Tibial artery (tissue), 4 donors: ENCODE data around the gene ELAVL4.
"Not testable (repeated sequence)": the region's sequence is repeated elsewhere in the genome, so short reads cannot be mapped to it uniquely, and the experiment has no call there.

Source experiments
- DNase-seq, 2 donors: peaks; one replicate each; pipeline ENCODE4 v3.0.0-alpha.2; 2019
- H3K27ac ChIP-seq, 2 donors: fragments of 200-600 bp; sonication (generic) in 1 of 2; 1 replicate in 1 of 2; 2 replicates in 1 of 2; pipeline ENCODE4 v1.5.1; 2018 to 2019; ENCODE audit warnings: mild to moderate bottlenecking in 1 of 2
- H3K27me3 ChIP-seq, 2 donors: fragments of 200-600 bp; sonication (generic) in 1 of 2; one replicate each; pipeline versions ENCODE4 v1.5.1 to v1.6.0; 2016 to 2019
- H3K36me3 ChIP-seq, 3 donors: fragments of 200-600 bp; sonication (generic) in 2 of 3; one replicate each; pipeline ENCODE4 v1.5.1; 2016 to 2019; ENCODE audit warnings: mild to moderate bottlenecking in 2 of 3
- H3K4me1 ChIP-seq, 4 donors: fragments of 200-600 bp; sonication (generic) in 2 of 4; 1 replicate in 3 of 4; 2 replicates in 1 of 4; pipeline ENCODE4 v1.5.1; 2016 to 2019
- H3K4me3 ChIP-seq, 2 donors: fragments of 200-600 bp; sonication (generic) in 1 of 2; 1 replicate in 1 of 2; 2 replicates in 1 of 2; pipeline ENCODE4 v1.5.1; 2018 to 2019; ENCODE audit warnings: mild to moderate bottlenecking in 2 of 2
- H3K9me3 ChIP-seq, 3 donors: fragments of 200-600 bp; sonication (generic) in 1 of 3; one replicate each; pipeline ENCODE4 v1.5.1; 2016 to 2019
- intact Hi-C: fragments of 100-400 bp; cut with DNase I; formaldehyde crosslinking; loops from one replicate; pipeline ENCODE4 v1.15.0; 2023; ENCODE audit warnings: low total_unique reads
- TF ChIP-seq, protein P1 (sequence below), 2 experiments: fragments of 200-600 bp in 1 of 2; fragments of 450-650 bp in 1 of 2; IDR thresholded peaks; one replicate each; pipeline ENCODE4 v1.5.1; 2017 to 2019; ENCODE audit warnings: antibody characterized with exemption in 2 of 2, mild to moderate bottlenecking in 1 of 2, moderate library complexity in 1 of 2

ELAVL4 gene

DNA sequence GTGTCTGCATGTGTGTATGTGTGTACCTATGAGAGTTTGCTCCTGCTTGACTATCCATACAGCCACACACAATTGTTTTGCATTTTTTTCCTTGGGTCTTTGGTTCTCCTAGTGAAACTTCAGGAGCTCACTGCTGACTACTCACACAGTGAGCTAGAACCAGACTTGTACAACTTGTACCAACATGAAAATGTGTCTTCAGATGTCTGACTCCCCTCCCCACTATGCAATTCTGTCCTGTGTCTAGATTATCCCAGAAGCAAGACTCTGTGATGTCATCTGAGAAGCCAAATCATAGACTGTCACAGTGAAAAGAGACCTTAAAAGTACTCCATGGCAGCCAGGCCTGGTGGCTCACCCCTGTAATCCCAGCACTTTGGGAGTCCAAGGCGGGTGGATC is 49.7 kb downstream of the ELAVL4 start:
- intact Hi-C loops = no loop called here

DNA sequence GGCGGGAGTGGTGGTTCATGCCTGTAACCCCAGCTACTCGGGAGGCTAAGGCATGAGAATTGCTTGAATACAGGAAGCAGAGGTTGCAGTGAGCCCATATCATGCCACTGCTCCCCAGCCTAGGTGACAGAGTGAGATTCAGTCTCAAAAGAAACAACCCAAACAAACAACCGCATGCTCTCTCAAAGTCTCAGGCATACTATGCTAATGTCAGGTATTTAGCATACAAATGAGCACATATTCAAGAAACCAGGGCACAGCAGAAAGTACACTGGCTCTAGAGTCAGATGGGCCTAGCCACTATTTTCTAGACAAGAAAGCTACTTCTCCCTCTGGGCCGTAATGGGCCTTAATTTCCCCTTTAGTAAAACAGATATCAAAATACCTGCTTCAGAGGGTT is 55.0 kb downstream of the ELAVL4 start:
- Histone ChIP-seq H3K4me1 (no peaks in the 10 kb centered on the region), H3K27me3 (no peaks in the 10 kb centered on the region), H3K9me3 (no peaks in the 10 kb centered on the region), H3K4me3 (no peak overlapping the region), H3K27ac (no peak overlapping the region), H3K36me3 (no peaks in the 10 kb centered on the region)
- TF ChIP-seq, protein P1, sequence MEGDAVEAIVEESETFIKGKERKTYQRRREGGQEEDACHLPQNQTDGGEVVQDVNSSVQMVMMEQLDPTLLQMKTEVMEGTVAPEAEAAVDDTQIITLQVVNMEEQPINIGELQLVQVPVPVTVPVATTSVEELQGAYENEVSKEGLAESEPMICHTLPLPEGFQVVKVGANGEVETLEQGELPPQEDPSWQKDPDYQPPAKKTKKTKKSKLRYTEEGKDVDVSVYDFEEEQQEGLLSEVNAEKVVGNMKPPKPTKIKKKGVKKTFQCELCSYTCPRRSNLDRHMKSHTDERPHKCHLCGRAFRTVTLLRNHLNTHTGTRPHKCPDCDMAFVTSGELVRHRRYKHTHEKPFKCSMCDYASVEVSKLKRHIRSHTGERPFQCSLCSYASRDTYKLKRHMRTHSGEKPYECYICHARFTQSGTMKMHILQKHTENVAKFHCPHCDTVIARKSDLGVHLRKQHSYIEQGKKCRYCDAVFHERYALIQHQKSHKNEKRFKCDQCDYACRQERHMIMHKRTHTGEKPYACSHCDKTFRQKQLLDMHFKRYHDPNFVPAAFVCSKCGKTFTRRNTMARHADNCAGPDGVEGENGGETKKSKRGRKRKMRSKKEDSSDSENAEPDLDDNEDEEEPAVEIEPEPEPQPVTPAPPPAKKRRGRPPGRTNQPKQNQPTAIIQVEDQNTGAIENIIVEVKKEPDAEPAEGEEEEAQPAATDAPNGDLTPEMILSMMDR (IDR thresholded peaks at IDR 0.05) = no peak
- no peak for DNase-seq
- intact Hi-C loops = no loop called here

More for the DNA sequence above, 49.7 kb downstream of the ELAVL4 start:
- Histone ChIP-seq H3K4me3 (no peak overlapping the region), H3K36me3 (no peaks in the 10 kb centered on the region), H3K9me3 (no peaks in the 10 kb centered on the region), H3K27ac (no peak overlapping the region), H3K27me3 (no peaks in the 10 kb centered on the region), H3K4me1 (no peaks in the 10 kb centered on the region)
- TF ChIP-seq, protein P1 (IDR thresholded peaks at IDR 0.05) = no peak
- no peak for DNase-seq

DNA sequence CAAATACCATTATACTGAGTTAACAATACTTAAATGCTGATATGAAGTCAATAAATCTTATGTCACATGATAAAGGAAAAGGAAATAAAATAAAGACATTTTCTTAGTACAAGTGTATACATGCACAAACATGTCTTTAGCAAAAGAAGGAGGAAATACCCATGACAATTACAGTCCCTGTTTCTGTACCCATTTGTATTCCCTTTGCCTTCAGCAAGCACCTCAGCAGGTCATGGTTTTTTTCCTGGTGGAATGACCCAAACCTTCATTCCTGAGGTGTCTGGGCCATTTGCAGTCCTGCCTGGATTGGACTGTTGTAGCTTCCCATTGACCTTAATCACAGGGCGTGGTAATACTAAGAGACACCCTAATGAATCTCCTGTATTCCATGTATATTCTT is 57.6 kb downstream of the ELAVL4 start:
- H3K4me1 ChIP-seq, H3K4me3 ChIP-seq, H3K27ac ChIP-seq, H3K27me3 ChIP-seq, H3K36me3 ChIP-seq, intact Hi-C loops, DNase-seq, H3K9me3 ChIP-seq: not testable (repeated sequence)

DNA sequence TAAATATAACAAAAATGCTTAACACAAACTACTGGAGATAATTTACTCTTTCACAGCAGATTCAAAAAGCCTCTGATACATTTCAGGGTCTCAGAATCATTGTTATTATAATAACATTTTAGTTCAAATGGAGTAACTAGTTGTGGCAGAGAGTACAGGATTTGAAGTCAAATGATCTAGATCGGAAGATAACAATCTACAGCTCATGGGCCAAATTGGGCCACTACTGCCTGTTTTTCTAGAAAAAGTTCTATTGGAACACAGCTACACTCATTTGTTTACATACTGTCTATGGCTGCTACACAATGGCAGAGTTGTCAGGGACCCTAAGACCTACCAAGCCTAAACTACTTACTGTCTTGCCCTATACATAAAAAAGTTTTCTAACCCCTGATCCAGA is 63.6 kb downstream of the ELAVL4 start:
- Histone ChIP-seq H3K9me3 (no peaks in the 10 kb centered on the region), H3K36me3 (no peaks in the 10 kb centered on the region), H3K27ac (no peak overlapping the region), H3K4me3 (no peak overlapping the region), H3K4me1 (no peaks in the 10 kb centered on the region), H3K27me3 (peaks cover 0 to under 1% of the 10 kb centered on the region in 2 donors)
- DNase-seq = no peak
- intact Hi-C loops = no loop called here
- TF ChIP-seq, protein P1 (IDR thresholded peaks at IDR 0.05) = no peak

DNA sequence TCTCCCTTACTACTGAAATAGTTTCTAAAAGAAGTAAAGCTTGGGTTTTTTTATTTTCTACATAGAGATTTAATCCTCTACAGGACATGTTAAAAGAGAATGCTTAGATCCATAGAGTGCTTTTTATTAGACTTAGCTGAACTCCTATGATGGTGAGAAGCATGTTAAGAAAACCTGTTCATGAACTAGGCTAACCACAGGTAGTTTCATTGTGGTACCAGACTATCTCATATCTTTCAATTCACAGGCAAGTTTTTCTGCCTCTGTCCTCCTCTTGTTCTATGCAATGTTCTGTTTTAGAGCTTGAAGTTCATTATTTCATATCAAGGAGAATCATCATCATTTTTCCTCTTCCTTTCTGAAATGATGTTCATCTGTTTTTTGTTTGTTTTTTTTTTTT is 65.4 kb downstream of the ELAVL4 start:
- no peak for DNase-seq
- Histone ChIP-seq H3K9me3 (no peaks in the 10 kb centered on the region), H3K4me1 (no peaks in the 10 kb centered on the region), H3K27me3 (peaks cover 0 to 4% of the 10 kb centered on the region in 2 donors), H3K36me3 (no peaks in the 10 kb centered on the region), H3K27ac (no peak overlapping the region), H3K4me3 (no peak overlapping the region)
- intact Hi-C loops = no loop called here
- TF ChIP-seq, protein P1 (IDR thresholded peaks at IDR 0.05) = no peak

DNA sequence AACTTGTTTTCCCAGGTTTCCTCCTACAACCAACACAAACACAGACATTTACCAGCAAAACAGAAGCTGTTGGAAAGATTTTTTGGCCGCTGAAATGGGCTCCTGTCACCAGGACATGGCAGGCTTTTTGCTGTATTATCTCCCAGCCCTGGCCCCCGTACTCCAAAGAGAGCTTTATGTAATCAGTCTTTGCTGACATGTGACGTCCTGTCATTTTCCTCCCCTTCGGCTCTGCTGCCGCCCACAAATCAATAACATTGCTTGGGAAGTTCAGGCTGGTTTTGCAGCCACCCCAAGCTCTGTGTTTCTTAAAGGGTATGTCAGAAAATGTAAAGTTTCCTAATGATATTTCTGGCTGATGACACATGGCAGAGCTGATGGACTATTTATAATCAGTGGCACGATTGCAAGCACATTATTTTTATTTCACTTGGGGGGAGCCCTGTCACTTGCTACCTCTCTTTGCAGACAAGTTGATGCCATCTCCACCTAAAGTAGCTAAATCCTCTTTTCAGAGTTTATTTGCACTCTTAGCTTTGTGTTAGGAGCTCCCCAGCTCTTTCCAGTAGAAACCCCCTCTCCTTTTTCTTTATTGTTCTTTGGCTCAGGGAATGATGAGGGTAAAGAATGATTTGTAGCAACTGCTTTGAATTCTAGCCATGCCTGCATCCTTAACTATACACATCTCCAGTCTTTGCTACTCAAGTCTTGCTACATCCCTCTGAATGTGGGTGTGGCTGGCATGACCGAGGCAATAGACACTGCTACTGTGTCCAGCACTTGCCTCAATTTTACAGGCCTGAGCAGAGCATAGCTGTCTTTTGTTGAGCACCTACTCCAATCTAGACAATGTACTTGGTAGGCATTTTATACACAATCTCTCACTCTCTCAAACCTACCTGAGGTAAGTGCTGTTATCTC is 67.3 kb downstream of the ELAVL4 start:
- Histone ChIP-seq H3K4me1 (no peaks in the 10 kb centered on the region), H3K4me3 (no peak overlapping the region), H3K9me3 (no peaks in the 10 kb centered on the region), H3K27ac (no peak overlapping the region), H3K27me3 (peaks cover 0 to 4% of the 10 kb centered on the region in 2 donors), H3K36me3 (no peaks in the 10 kb centered on the region)
- TF ChIP-seq, protein P1 (IDR thresholded peaks at IDR 0.05) = no peak
- no peak for DNase-seq
- intact Hi-C loops = no loop called here
